Measurements from ENCODE around the gene OR6C1.
"Not testable (repeated sequence)": the region's sequence is repeated elsewhere in the genome, so short reads cannot be mapped to it uniquely, and the experiment has no call there.

Gene OR6C1

GRCh38 chr12:55314043-55314442 is at the start of gene OR6C1:
Gene OR6C1 (plus strand): TSS chr12:55314343. CDS start chr12:55320600, 6,257 bp downstream.
- no peak for DNase-seq

GRCh38 chr12:55280991-55281390 is 33.2 kb upstream of the OR6C1 start:
- DNase-seq: no peak

- no peak for DNase-seq
These were observed 24.1 kb upstream of the OR6C1 start for GRCh38 chr12:55289999-55290398.

DNA sequence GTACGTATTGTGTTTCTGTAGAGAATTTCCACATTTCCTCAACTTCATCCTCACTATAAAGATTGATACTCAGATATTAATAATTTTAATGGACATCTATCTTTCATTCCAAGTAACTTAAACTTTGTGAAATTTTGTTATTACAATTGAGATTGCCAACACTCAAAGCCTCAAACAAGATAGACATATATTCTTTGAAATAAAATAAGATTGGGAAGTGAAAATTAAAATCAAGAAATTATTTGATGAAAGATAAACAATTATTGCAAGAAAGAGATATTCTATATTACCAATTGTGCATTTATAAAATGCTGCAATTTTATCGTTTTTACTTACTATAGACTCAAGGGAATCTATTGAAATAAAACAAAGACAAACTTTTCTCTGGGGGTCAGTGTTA is 17.7 kb upstream of the OR6C1 start, which contains the start of gene OR6C6:
TSS of gene OR6C6 (minus strand) at position 101 of the 400 bp plus-strand sequence. CDS start 1,337 bp downstream, outside the sequence.
- DNase-seq: no peak

- no peak for DNase-seq
These were observed 6.1 kb downstream of the OR6C1 start for GRCh38 chr12:55320201-55320600.

DNA sequence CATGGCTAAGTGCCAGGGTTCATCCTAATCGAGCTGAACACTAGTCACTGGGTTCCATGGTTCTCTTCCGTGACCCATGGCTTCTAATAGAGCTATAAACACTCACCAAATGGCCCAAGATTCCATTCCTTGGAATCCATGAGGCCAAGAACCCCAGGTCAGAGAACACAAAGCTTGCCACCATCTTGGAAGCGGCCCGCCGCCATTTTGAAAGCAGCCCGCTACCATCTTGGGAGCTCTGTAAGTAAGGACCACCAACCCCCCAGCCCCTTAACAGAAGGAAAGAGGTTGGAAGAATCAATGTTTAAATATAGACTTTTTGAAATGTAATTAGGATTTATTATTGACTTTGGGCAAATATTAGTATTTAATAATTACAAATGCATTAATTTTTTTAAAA is 11.7 kb downstream of the OR6C1 start:
- not testable (repeated sequence) for DNase-seq

- no peak for DNase-seq
These were observed 16.3 kb downstream of the OR6C1 start, which contains the start of gene OR6C3 for GRCh38 chr12:55330446-55330845. Gene OR6C3 (plus strand): TSS chr12:55330746. CDS start chr12:55331701, 955 bp downstream.

- no peak for DNase-seq
These were observed 21.9 kb downstream of the OR6C1 start for GRCh38 chr12:55336002-55336401.

DNA sequence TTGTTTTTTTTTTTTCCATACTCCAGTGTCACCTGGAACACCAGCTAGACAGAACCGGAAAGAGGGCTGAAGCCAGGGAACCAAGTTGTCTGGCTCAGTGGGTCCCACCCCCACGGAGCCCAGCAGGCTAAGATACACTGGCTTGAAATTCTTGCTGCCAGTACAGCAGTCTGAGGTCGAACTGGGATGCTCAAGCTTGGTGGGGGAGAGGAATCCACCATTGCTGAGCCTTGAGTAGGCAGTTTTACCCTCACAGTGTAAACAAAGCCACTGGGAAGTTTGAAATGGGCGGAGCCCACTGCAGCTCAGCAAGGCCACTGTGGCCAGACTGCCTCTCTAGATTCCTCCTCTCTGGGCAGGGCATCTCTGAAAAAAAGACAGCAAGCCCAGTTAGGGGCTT is 41.2 kb downstream of the OR6C1 start:
- not testable (repeated sequence) for DNase-seq

- DNase-seq: no peak
These were observed 48.5 kb downstream of the OR6C1 start, which contains the start of gene OR6C75 for GRCh38 chr12:55362675-55363074. Gene OR6C75 (plus strand): TSS chr12:55362975. CDS start chr12:55365111, 2,136 bp downstream.

GRCh38 chr12:55365086-55365485 is 50.9 kb downstream of the OR6C1 start:
- DNase-seq: no peak

Data from activated effector memory CD4-positive, alpha-beta T cell treated with Interleukin-2 at 50 U/mL for 16 hours (primary cell).